Neural progenitor cell (in vitro differentiated cells): ENCODE data around the gene SRGAP2B.
"Not testable (repeated sequence)": the region's sequence is repeated elsewhere in the genome, so short reads cannot be mapped to it uniquely, and the experiment has no call there.

Source experiments
- CTCF ChIP-seq: fragments of 200-600 bp; sonication (generic); IDR thresholded peaks from 2 replicates; pipeline ENCODE4 v1.5.1; 2017; ENCODE audit warnings: antibody characterized with exemption, mild to moderate bottlenecking
- EZH2 ChIP-seq: fragments of 200-600 bp; sonication (generic); IDR thresholded peaks from 2 replicates; pipeline ENCODE4 v1.6.1; 2017; ENCODE audit warnings: antibody characterized with exemption, mild to moderate bottlenecking, moderate library complexity
- EZH2phosphoT487 ChIP-seq: fragments of 200-600 bp; sonication (generic); IDR thresholded peaks from 2 replicates; pipeline ENCODE4 v1.6.1; 2017; ENCODE audit warnings: antibody characterized with exemption

- TF ChIP-seq CTCF, EZH2, EZH2phosphoT487: not testable (repeated sequence)
Measured at GRCh38 chr1:145127144-145127543, 32.0 kb upstream of the SRGAP2B start.
